HS-5 (cell line): ENCODE data around the gene KIFC3.
"Not testable (repeated sequence)": the region's sequence is repeated elsewhere in the genome, so short reads cannot be mapped to it uniquely, and the experiment has no call there.

ENCODE experiments used
- DNase-seq: peaks from one replicate; pipeline ENCODE4 v3.0.0-alpha.2; 2012; ENCODE audit warnings: low read depth

The KIFC3 gene

GRCh38 chr16:57804111-57804837, 2.0 kb upstream of the KIFC3 start:
- no peak for DNase-seq

- no peak for DNase-seq
Measured at GRCh38 chr16:57803134-57803990, 1.1 kb upstream of the KIFC3 start.

GRCh38 chr16:57801809-57802340, 416 bp downstream of the KIFC3 start:
- no peak for DNase-seq

GRCh38 chr16:57801098-57801808, 1.0 kb downstream of the KIFC3 start:
- no peak for DNase-seq

GRCh38 chr16:57800200-57801097, 1.8 kb downstream of the KIFC3 start:
- DNase-seq: no peak

GRCh38 chr16:57799600-57800199, 2.6 kb downstream of the KIFC3 start:
- DNase-seq: no peak

- no peak for DNase-seq
Measured at GRCh38 chr16:57798953-57799599, 3.2 kb downstream of the KIFC3 start.

- DNase-seq: no peak
Measured at GRCh38 chr16:57798267-57798810, 4.0 kb downstream of the KIFC3 start.

GRCh38 chr16:57797526-57798266, 4.6 kb downstream of the KIFC3 start:
- DNase-seq: no peak

GRCh38 chr16:57797216-57797525, 5.1 kb downstream of the KIFC3 start:
- no peak for DNase-seq

GRCh38 chr16:57796014-57796413, 6.3 kb downstream of the KIFC3 start:
- not testable (repeated sequence) for DNase-seq

- DNase-seq: no peak
Measured at GRCh38 chr16:57795431-57795878, 6.8 kb downstream of the KIFC3 start.

- DNase-seq: no peak
Measured at GRCh38 chr16:57794849-57795430, 7.4 kb downstream of the KIFC3 start.

GRCh38 chr16:57791893-57792461, 10.3 kb downstream of the KIFC3 start:
- DNase-seq: no peak

- no peak for DNase-seq
Measured at GRCh38 chr16:57791195-57791892, 10.9 kb downstream of the KIFC3 start.

- no peak for DNase-seq
Measured at GRCh38 chr16:57788951-57789350, 13.3 kb downstream of the KIFC3 start.

- no peak for DNase-seq
Measured at GRCh38 chr16:57788252-57788841, 13.9 kb downstream of the KIFC3 start.

GRCh38 chr16:57787519-57787905, 14.8 kb downstream of the KIFC3 start:
- no peak for DNase-seq
